Activated CD4-positive, CD25-positive, alpha-beta regulatory T cell (primary cell): ENCODE measurements around the gene ASB12.

Experiments used
- DNase-seq, 4 experiments: peaks; one replicate each; lab custom pipeline; 2025; lab: John Stamatoyannopoulos, UW

The ASB12 gene

GRCh38 chrX:64186974-64187761 lies 43.2 kb downstream of the ASB12 start:
- DNase-seq = no peak

DNA sequence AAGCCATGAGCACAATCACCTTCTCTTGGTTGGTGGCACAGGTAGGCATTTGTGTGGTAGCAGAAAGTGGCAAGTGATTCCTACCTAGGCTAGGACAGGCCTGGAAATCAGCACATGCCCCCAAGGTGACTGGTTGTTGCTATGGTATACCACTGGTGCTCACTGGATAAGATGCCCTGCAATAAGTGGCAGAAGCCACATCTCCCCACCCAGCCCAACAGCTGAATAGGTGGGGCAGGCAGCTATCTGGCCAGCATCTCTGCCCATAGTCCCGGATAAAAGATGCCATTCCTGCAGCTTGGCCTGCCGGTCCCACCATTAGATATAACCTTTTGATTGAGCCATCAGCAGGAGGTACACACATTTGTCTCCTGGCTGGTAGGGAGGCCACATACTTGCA lies 46.0 kb downstream of the ASB12 start:
- DNase-seq = no peak

GRCh38 chrX:64182208-64182607 lies 48.2 kb downstream of the ASB12 start:
- DNase-seq = no peak

DNA sequence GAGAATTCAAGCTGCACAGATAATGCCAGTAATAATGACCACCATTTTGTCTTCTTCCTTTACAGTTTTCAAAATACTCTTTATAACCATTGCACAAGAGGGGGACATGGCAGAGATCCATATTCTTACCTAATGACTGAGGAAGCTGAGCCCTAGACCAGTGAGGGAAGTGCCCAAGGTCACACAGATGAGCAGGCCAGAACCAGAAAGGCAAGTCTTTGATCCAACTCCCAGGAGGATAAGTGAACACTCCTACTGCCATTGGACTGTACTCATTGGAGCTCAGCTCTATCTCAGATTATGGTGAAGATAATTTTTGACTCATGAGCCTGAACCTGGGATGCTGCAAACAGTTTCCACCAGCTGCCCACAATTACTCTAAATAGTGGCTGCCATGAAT lies 53.5 kb downstream of the ASB12 start:
- no peak for DNase-seq
